ENCODE data around the gene MRPL34. TPM values are rescaled to one million over a fixed set of nuclear protein-coding genes. Genes with fewer than 3 reads are reported as not detected.

The MRPL34 gene
- total and polyA plus RNA-seq, 9 of the 15 experiments (the other 6 are each of a cell fraction or from before 2014, with no cell fraction given): 11.5 to 256 (median 72.5) TPM

- no peak for TF ChIP-seq ZBTB34 (CRISPR knock-in tag; IDR thresholded peaks at IDR 0.05)
- TF ChIP-seq ZFX (CRISPR knock-in tag; IDR thresholded peaks at IDR 0.05): peak; percentile 50; the same call in 1 of the 2 replicates
- 0 out of 2 replicates have a peak, but pooled peaks have one; percentile 6 for TF ChIP-seq TCF3 (CRISPR knock-in tag; IDR thresholded peaks at IDR 0.05)
- TF ChIP-seq ZBED1 (IDR thresholded peaks at IDR 0.05): no peak
- TF ChIP-seq CC2D1A (IDR thresholded peaks at IDR 0.05): peak; percentile 6
- no peak for TF ChIP-seq GMEB1 (CRISPR knock-in tag; IDR thresholded peaks at IDR 0.05)
- TF ChIP-seq RBM22 (IDR thresholded peaks at IDR 0.05; ENCODE audit: low read depth, low read length, poor library complexity, severe bottlenecking): no peak
- TF ChIP-seq ZNF174 (CRISPR knock-in tag; IDR thresholded peaks at IDR 0.05): no peak
- no peak for TF ChIP-seq ZNF75A (CRISPR knock-in tag; IDR thresholded peaks at IDR 0.05)
- no peak for TF ChIP-seq HSF4 (CRISPR knock-in tag; IDR thresholded peaks at IDR 0.05; ENCODE audit: borderline replicate concordance)
- TF ChIP-seq ATF6 (CRISPR knock-in tag; IDR thresholded peaks at IDR 0.05): no peak
- no peak for TF ChIP-seq MYBL2 (IDR thresholded peaks at IDR 0.05; ENCODE audit: low read depth)
- TF ChIP-seq MYBL2 (CRISPR knock-in tag; IDR thresholded peaks at IDR 0.05; ENCODE audit: borderline replicate concordance): no peak
- TF ChIP-seq ERF (CRISPR knock-in tag; IDR thresholded peaks at IDR 0.05): no peak
- peak; percentile 4 for TF ChIP-seq HNRNPLL (IDR thresholded peaks at IDR 0.05; ENCODE audit: low read depth, low read length, poor library complexity, severe bottlenecking)
- no peak for TF ChIP-seq ZKSCAN3 (CRISPR knock-in tag; IDR thresholded peaks at IDR 0.05)
- TF ChIP-seq ZBTB33 (CRISPR knock-in tag; IDR thresholded peaks at IDR 0.05): no peak
- no peak for TF ChIP-seq ZNF707 (CRISPR knock-in tag; conservative IDR thresholded peaks at IDR 0.05)
- no peak for TF ChIP-seq ZNF354B (CRISPR knock-in tag; IDR thresholded peaks at IDR 0.05)
- no peak for TF ChIP-seq SAP30 (IDR thresholded peaks at IDR 0.05; ENCODE audit: borderline replicate concordance, insufficient read depth, low read depth, low read length, poor library complexity, severe bottlenecking)
- no peak for TF ChIP-seq JUN (IDR thresholded peaks at IDR 0.05; ENCODE audit: borderline replicate concordance, low read depth, low read length)
- no peak for TF ChIP-seq JUN (CRISPR knock-in tag; IDR thresholded peaks at IDR 0.05; ENCODE audit: borderline replicate concordance)
- no peak for TF ChIP-seq CHCHD3 (CRISPR knock-in tag; IDR thresholded peaks at IDR 0.05)
- TF ChIP-seq HDGF (IDR thresholded peaks at IDR 0.05): peak; percentile 93; the same call in 1 of the 2 replicates
These were observed 44.8 kb upstream of the MRPL34 start (continued) for GRCh38 chr19:17260842-17261325.

All from K562 (cell line).